Stimulated activated naive CD8-positive, alpha-beta T cell treated with anti-CD3 and anti-CD28 coated beads, Interleukin-15, amount 100 ng/mL, for 72 hours (primary cell): Measurements from ENCODE around the gene SYN1.
"Not testable (repeated sequence)": the region's sequence is repeated elsewhere in the genome, so short reads cannot be mapped to it uniquely, and the experiment has no call there.

Experiments
- ATAC-seq: fragments of 150-1000 bp; cut with Tn5 transposase; 2 replicates; pipeline ENCODE4 v1.10.0; 2021; ENCODE audit warnings: mild to moderate bottlenecking, moderate library complexity
- DNase-seq, 2 donors: peaks; one replicate each; pipeline ENCODE4 v3.0.0; 2021 to 2022
- H3K27ac Mint-ChIP-seq, 2 donors: one replicate each; pipeline ENCODE4 v1.8.0; 2022; ENCODE audit warnings: mild to moderate bottlenecking in 2 of 2, mixed read lengths in 2 of 2, moderate library complexity in 2 of 2
- H3K27me3 Mint-ChIP-seq: one replicate; pipeline ENCODE4 v1.8.0; 2022; ENCODE audit warnings: mixed read lengths
- H3K4me1 Mint-ChIP-seq: one replicate; pipeline ENCODE4 v1.8.0; 2022; ENCODE audit warnings: mild to moderate bottlenecking, mixed read lengths
- H3K4me3 Mint-ChIP-seq, 2 donors: one replicate each; pipeline ENCODE4 v1.8.0; 2022; ENCODE audit warnings: mild to moderate bottlenecking in 2 of 2, mixed read lengths in 2 of 2, moderate library complexity in 1 of 2
- H3K9me3 Mint-ChIP-seq, 2 donors: one replicate each; pipeline ENCODE4 v1.8.0; 2022; ENCODE audit warnings: mixed read lengths in 2 of 2

The SYN1 gene

GRCh38 chrX:47619486-47620302 lies at the start of gene SYN1:
Gene SYN1, minus strand, starts transcription at chrX:47619857. Its CDS starts 129 bp downstream, at chrX:47619728.
- DNase-seq (peak; percentile 85), ATAC-seq (peak; percentile 82)
- H3K27me3 Mint-ChIP-seq, result peaks cover 17% of the 10 kb centered on the region

GRCh38 chrX:47665797-47666196 lies 46.1 kb upstream of the SYN1 start:
- DNase-seq, H3K27me3 Mint-ChIP-seq, H3K4me1 Mint-ChIP-seq, H3K4me3 Mint-ChIP-seq, H3K9me3 Mint-ChIP-seq, H3K27ac Mint-ChIP-seq, ATAC-seq: not testable (repeated sequence)

More at GRCh38 chrX:47619486-47620302, at the start of gene SYN1:
- peak within 1 kb of the TSS; percentile 53 to 66 for H3K4me3 Mint-ChIP-seq
- H3K4me1 Mint-ChIP-seq, result peaks cover 19% of the 10 kb centered on the region
- peak within 1 kb of the TSS in 1 of 2 donors; percentile 81 for H3K27ac Mint-ChIP-seq
- H3K9me3 Mint-ChIP-seq, result no peaks in the 10 kb centered on the region

- no peak overlapping the region for H3K4me3 Mint-ChIP-seq
- ATAC-seq (no peak), DNase-seq (no peak)
- H3K9me3 Mint-ChIP-seq, result no peaks in the 10 kb centered on the region
- H3K27ac Mint-ChIP-seq, result no peak overlapping the region
- H3K27me3 Mint-ChIP-seq, result no peaks in the 10 kb centered on the region
- peaks cover 14% of the 10 kb centered on the region for H3K4me1 Mint-ChIP-seq
Observed at GRCh38 chrX:47664737-47665136, 45.1 kb upstream of the SYN1 start.

- peak overlapping the region in 1 of 2 donors; percentile 57 for H3K27ac Mint-ChIP-seq
- H3K4me3 Mint-ChIP-seq, result peak overlapping the region in 1 of 2 donors; percentile 29
- peaks cover 20% of the 10 kb centered on the region for H3K4me1 Mint-ChIP-seq
- no peaks in the 10 kb centered on the region for H3K27me3 Mint-ChIP-seq
- peak in 1 of 2 donors; percentile 39 for DNase-seq
- no peak for ATAC-seq
- peaks cover 0 to 5% of the 10 kb centered on the region in 2 donors for H3K9me3 Mint-ChIP-seq
Observed at GRCh38 chrX:47662144-47662657, 42.5 kb upstream of the SYN1 start.

- no peak overlapping the region for H3K27ac Mint-ChIP-seq
- H3K4me1 Mint-ChIP-seq, result peaks cover 26% of the 10 kb centered on the region
- H3K27me3 Mint-ChIP-seq, result no peaks in the 10 kb centered on the region
- peaks cover 0 to 5% of the 10 kb centered on the region in 2 donors for H3K9me3 Mint-ChIP-seq
- DNase-seq, result no peak
- no peak for ATAC-seq
- no peak overlapping the region for H3K4me3 Mint-ChIP-seq
Observed at GRCh38 chrX:47661539-47661938, 41.9 kb upstream of the SYN1 start.

GRCh38 chrX:47659421-47659726 lies 39.7 kb upstream of the SYN1 start:
- Mint-ChIP-seq H3K9me3 (peaks cover 0 to 5% of the 10 kb centered on the region in 2 donors), H3K4me3 (peak overlapping the region; percentile 83 to 93), H3K4me1 (peaks cover 38% of the 10 kb centered on the region), H3K27me3 (no peaks in the 10 kb centered on the region), H3K27ac (peak overlapping the region; percentile 97 to 99)
- ATAC-seq, result no peak
- DNase-seq, result no peak

GRCh38 chrX:47658684-47659420 lies 39.2 kb upstream of the SYN1 start, which contains the start of gene UXT:
Gene UXT, minus strand, starts transcription at chrX:47659180. Its CDS starts 253 bp downstream, at chrX:47658927.
- H3K4me1 Mint-ChIP-seq, result peaks cover 38% of the 10 kb centered on the region
- peak; percentile 91 to 95 for DNase-seq
- ATAC-seq, result peak; percentile 90
- peak within 1 kb of the TSS; percentile 97 to 99 for H3K27ac Mint-ChIP-seq
- no peaks in the 10 kb centered on the region for H3K27me3 Mint-ChIP-seq
- H3K9me3 Mint-ChIP-seq, result peaks cover 0 to 5% of the 10 kb centered on the region in 2 donors
- peak within 1 kb of the TSS; percentile 83 to 93 for H3K4me3 Mint-ChIP-seq

- peak overlapping the region; percentile 83 to 93 for H3K4me3 Mint-ChIP-seq
- no peaks in the 10 kb centered on the region for H3K27me3 Mint-ChIP-seq
- ATAC-seq, result no peak
- H3K9me3 Mint-ChIP-seq, result peaks cover 0 to 5% of the 10 kb centered on the region in 2 donors
- no peak for DNase-seq
- peak overlapping the region; percentile 97 to 99 for H3K27ac Mint-ChIP-seq
- H3K4me1 Mint-ChIP-seq, result peaks cover 38% of the 10 kb centered on the region
Observed at GRCh38 chrX:47658301-47658683, 38.6 kb upstream of the SYN1 start.

- ATAC-seq (no peak), DNase-seq (no peak)
- Mint-ChIP-seq H3K4me3 (peak overlapping the region; percentile 91 to 94), H3K9me3 (no peaks in the 10 kb centered on the region), H3K4me1 (peaks cover 64% of the 10 kb centered on the region), H3K27ac (peak overlapping the region; percentile 91 to 98), H3K27me3 (no peaks in the 10 kb centered on the region)
Observed at GRCh38 chrX:47651043-47651905, 31.6 kb upstream of the SYN1 start.

- peak; percentile 95 for ATAC-seq
- peak; percentile 85 to 94 for DNase-seq
- Mint-ChIP-seq H3K27me3 (no peaks in the 10 kb centered on the region), H3K4me1 (peaks cover 62% of the 10 kb centered on the region), H3K9me3 (no peaks in the 10 kb centered on the region), H3K27ac (peak within 1 kb of the TSS; percentile 93 to 98), H3K4me3 (peak within 1 kb of the TSS; percentile 91 to 96)
Observed at GRCh38 chrX:47650164-47651042, 30.7 kb upstream of the SYN1 start, which contains the start of gene ELK1. Gene ELK1, minus strand, starts transcription at chrX:47650563. Its CDS starts 9,122 bp downstream, at chrX:47641441.

GRCh38 chrX:47649781-47650163 lies 30.1 kb upstream of the SYN1 start:
- peaks cover 68% of the 10 kb centered on the region for H3K4me1 Mint-ChIP-seq
- H3K27ac Mint-ChIP-seq, result peak overlapping the region; percentile 76 to 97
- H3K9me3 Mint-ChIP-seq, result no peaks in the 10 kb centered on the region
- ATAC-seq (no peak), DNase-seq (no peak)
- H3K27me3 Mint-ChIP-seq, result no peaks in the 10 kb centered on the region
- H3K4me3 Mint-ChIP-seq, result peak overlapping the region; percentile 91 to 96

- Mint-ChIP-seq H3K4me3 (peak overlapping the region; percentile 82 to 96), H3K27ac (peak overlapping the region; percentile 93 to 97), H3K27me3 (no peaks in the 10 kb centered on the region), H3K4me1 (peaks cover 73% of the 10 kb centered on the region), H3K9me3 (no peaks in the 10 kb centered on the region)
- no peak for ATAC-seq
- DNase-seq, result no peak
Observed at GRCh38 chrX:47649271-47649670, 29.6 kb upstream of the SYN1 start.

- DNase-seq (no peak), ATAC-seq (no peak)
- Mint-ChIP-seq H3K27ac (peak overlapping the region in 1 of 2 donors; percentile 78), H3K4me1 (peaks cover 76% of the 10 kb centered on the region), H3K27me3 (no peaks in the 10 kb centered on the region), H3K4me3 (peak overlapping the region; percentile 82 to 96), H3K9me3 (no peaks in the 10 kb centered on the region)
Observed at GRCh38 chrX:47648376-47648775, 28.7 kb upstream of the SYN1 start.

- H3K27ac Mint-ChIP-seq, result no peak overlapping the region
Observed at GRCh38 chrX:47646636-47647035, 27.0 kb upstream of the SYN1 start.

More at GRCh38 chrX:47646636-47647035, 27.0 kb upstream of the SYN1 start:
- Mint-ChIP-seq H3K9me3 (no peaks in the 10 kb centered on the region), H3K4me1 (peaks cover 63% of the 10 kb centered on the region), H3K4me3 (no peak overlapping the region), H3K27me3 (no peaks in the 10 kb centered on the region)
- ATAC-seq (no peak), DNase-seq (no peak)
